HEK293T (cell line): Measurements from ENCODE around the gene PKP3.

ENCODE experiments used
- ARNT ChIP-seq: fragments of 450-650 bp; IDR thresholded peaks from 2 replicates; pipeline ENCODE4 v1.6.1; 2017; ENCODE audit warnings: mild to moderate bottlenecking
- BHLHE40 ChIP-seq: fragments of 450-650 bp; IDR thresholded peaks from 2 replicates; pipeline ENCODE4 v1.6.1; 2016; ENCODE audit warnings: mild to moderate bottlenecking, moderate library complexity, borderline replicate concordance
- CTBP1 ChIP-seq: fragments of 450-650 bp; IDR thresholded peaks from 2 replicates; pipeline ENCODE4 v1.6.1; 2016; ENCODE audit warnings: borderline replicate concordance
- ELF4 ChIP-seq: fragments of 450-650 bp; IDR thresholded peaks from 2 replicates; pipeline ENCODE4 v1.6.1; 2017; ENCODE audit warnings: antibody characterized with exemption
- FOXA1 ChIP-seq: fragments of 450-650 bp; IDR thresholded peaks from 2 replicates; pipeline ENCODE4 v1.6.1; 2016; ENCODE audit warnings: mild to moderate bottlenecking
- FOXK2 ChIP-seq: fragments of 450-650 bp; IDR thresholded peaks from 2 replicates; pipeline ENCODE4 v1.6.1; 2016; ENCODE audit warnings: mild to moderate bottlenecking
- FOXM1 ChIP-seq: fragments of 450-650 bp; IDR thresholded peaks from 2 replicates; pipeline ENCODE4 v1.6.1; 2017; ENCODE audit warnings: mild to moderate bottlenecking, borderline replicate concordance
- NFRKB ChIP-seq: fragments of 450-650 bp; IDR thresholded peaks from 2 replicates; pipeline ENCODE4 v1.6.1; 2016; ENCODE audit warnings: mild to moderate bottlenecking, moderate library complexity
- SP1 ChIP-seq: fragments of 450-650 bp; IDR thresholded peaks from 2 replicates; pipeline ENCODE4 v1.6.1; 2017
- TARDBP ChIP-seq: fragments of 450-650 bp; IDR thresholded peaks from 2 replicates; pipeline ENCODE4 v1.6.1; 2016
- TF ChIP-seq, protein P1 (sequence below): fragments of 450-650 bp; IDR thresholded peaks from 2 replicates; pipeline ENCODE4 v1.6.1; 2016

DNA sequence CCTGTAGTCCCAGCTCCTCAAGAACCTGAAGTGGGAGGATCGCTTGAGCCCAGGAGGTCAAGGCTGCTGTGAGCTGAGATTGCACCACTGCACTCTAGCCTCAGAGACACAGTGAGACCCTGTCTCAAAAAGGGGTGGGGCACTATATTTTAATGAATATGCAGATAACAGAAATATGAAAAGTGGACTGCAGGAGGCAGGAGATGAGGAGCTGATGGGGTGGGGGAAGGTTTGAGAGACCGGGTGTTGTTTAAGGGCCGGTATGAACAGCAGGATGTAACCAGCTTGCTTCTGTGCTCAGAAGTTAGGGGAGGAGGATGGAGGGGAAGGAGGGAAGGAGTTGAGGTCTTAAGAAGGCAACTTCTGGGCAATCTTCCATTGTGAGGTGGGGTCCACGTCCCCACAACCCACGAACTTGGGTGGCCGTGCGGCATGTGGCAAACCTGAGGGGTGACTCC is 26.0 kb upstream of the PKP3 start:
- no peak for TF ChIP-seq BHLHE40
- TF ChIP-seq ARNT: no peak
- TF ChIP-seq CTBP1: no peak
- TF ChIP-seq FOXA1: no peak
- TF ChIP-seq SP1: no peak
- TF ChIP-seq FOXM1: no peak
- no peak for TF ChIP-seq TARDBP
- no peak for TF ChIP-seq NFRKB
- no peak for TF ChIP-seq ELF4
- TF ChIP-seq, protein P1, sequence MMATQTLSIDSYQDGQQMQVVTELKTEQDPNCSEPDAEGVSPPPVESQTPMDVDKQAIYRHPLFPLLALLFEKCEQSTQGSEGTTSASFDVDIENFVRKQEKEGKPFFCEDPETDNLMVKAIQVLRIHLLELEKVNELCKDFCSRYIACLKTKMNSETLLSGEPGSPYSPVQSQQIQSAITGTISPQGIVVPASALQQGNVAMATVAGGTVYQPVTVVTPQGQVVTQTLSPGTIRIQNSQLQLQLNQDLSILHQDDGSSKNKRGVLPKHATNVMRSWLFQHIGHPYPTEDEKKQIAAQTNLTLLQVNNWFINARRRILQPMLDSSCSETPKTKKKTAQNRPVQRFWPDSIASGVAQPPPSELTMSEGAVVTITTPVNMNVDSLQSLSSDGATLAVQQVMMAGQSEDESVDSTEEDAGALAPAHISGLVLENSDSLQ: no peak
- no peak for TF ChIP-seq FOXK2
